Stomach (tissue), 4 donors: ENCODE data around the gene RPL29.

ENCODE experiments used
- EP300 ChIP-seq: sonication (generic); formaldehyde crosslinking; IDR thresholded peaks from one replicate; pipeline ENCODE4 v1.6.1; 2017; ENCODE audit warnings: antibody characterized with exemption
- POLR2A ChIP-seq, 4 donors: fragments of 450-650 bp; IDR thresholded peaks; one replicate each; pipeline ENCODE4 v1.6.1; 2016; ENCODE audit warnings: antibody characterized with exemption in 4 of 4, control low read depth in 2 of 4, mild to moderate bottlenecking in 1 of 4, moderate library complexity in 1 of 4
- POLR2AphosphoS5 ChIP-seq, 3 donors: sonication (generic); formaldehyde crosslinking; IDR thresholded peaks; one replicate each; pipeline ENCODE4 v1.6.1; 2016; ENCODE audit warnings: antibody characterized with exemption in 3 of 3
- TF ChIP-seq, protein P1 (sequence below), 7 experiments: fragments of 450-650 bp in 4 of 7; fragments of 200-600 bp in 3 of 7; sonication (generic) in 3 of 7; IDR thresholded peaks; one replicate each; pipeline ENCODE4 v1.5.1; 2016 to 2019; ENCODE audit warnings: antibody characterized with exemption in 7 of 7, control low read depth in 2 of 7, mild to moderate bottlenecking in 1 of 7

GRCh38 chr3:51955893-51956770 lies 39.6 kb downstream of the RPL29 start:
- TF ChIP-seq, protein P1, sequence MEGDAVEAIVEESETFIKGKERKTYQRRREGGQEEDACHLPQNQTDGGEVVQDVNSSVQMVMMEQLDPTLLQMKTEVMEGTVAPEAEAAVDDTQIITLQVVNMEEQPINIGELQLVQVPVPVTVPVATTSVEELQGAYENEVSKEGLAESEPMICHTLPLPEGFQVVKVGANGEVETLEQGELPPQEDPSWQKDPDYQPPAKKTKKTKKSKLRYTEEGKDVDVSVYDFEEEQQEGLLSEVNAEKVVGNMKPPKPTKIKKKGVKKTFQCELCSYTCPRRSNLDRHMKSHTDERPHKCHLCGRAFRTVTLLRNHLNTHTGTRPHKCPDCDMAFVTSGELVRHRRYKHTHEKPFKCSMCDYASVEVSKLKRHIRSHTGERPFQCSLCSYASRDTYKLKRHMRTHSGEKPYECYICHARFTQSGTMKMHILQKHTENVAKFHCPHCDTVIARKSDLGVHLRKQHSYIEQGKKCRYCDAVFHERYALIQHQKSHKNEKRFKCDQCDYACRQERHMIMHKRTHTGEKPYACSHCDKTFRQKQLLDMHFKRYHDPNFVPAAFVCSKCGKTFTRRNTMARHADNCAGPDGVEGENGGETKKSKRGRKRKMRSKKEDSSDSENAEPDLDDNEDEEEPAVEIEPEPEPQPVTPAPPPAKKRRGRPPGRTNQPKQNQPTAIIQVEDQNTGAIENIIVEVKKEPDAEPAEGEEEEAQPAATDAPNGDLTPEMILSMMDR (IDR thresholded peaks at IDR 0.05), result peak in 5 of 7 experiments; percentile 12 to 41 (median 35)
- TF ChIP-seq EP300 (no peak), POLR2A (IDR thresholded peaks at IDR 0.05) (no peak), POLR2AphosphoS5 (IDR thresholded peaks at IDR 0.05) (peak in 1 of 3 donors; percentile 22)
